Astrocyte (in vitro differentiated cells and primary cell): ENCODE results near the gene UNC5A. TPM values are rescaled to one million over a fixed set of nuclear protein-coding genes. Genes with fewer than 3 reads are reported as not detected.

ENCODE experiments used
- DNase-seq: peaks from one replicate; pipeline ENCODE4 v3.0.0-alpha.2; 2010; ENCODE audit warnings: low read depth
- FAIRE-seq: peaks from 2 replicates; lab custom pipeline; 2011; peaks lifted over from hg19 to GRCh38; lab: Jason Lieb, UNC
- H2AFZ ChIP-seq: 2 replicates; pipeline ENCODE4 v1.6.0; 2012; ENCODE audit warnings: low read depth, low read length, inconsistent platforms
- H3K27ac ChIP-seq: 2 replicates; pipeline ENCODE4 v1.5.1; 2011; ENCODE audit warnings: low read depth, low read length, inconsistent platforms
- H3K27me3 ChIP-seq: 2 replicates; pipeline ENCODE4 v1.6.0; 2011; ENCODE audit warnings: low read length, inconsistent platforms; ENCODE audit not compliant: insufficient read depth
- H3K36me3 ChIP-seq: 2 replicates; pipeline ENCODE4 v1.5.1; 2011; ENCODE audit warnings: low read length, inconsistent platforms; ENCODE audit not compliant: insufficient read depth
- H3K4me1 ChIP-seq: 2 replicates; pipeline ENCODE4 v1.5.1; 2011; ENCODE audit warnings: low read length, inconsistent platforms; ENCODE audit not compliant: insufficient read depth
- H3K4me2 ChIP-seq: 2 replicates; pipeline ENCODE4 v1.6.0; 2012; ENCODE audit warnings: low read length, inconsistent platforms
- H3K4me3 ChIP-seq: 2 replicates; pipeline ENCODE4 v1.5.1; 2011; ENCODE audit warnings: low read depth, mild to moderate bottlenecking, low read length, inconsistent platforms; ENCODE audit not compliant: insufficient read depth
- H3K79me2 ChIP-seq: 2 replicates; pipeline ENCODE4 v1.6.0; 2012; ENCODE audit warnings: mild to moderate bottlenecking, low read length, inconsistent platforms; ENCODE audit not compliant: insufficient read depth
- H3K9ac ChIP-seq: 2 replicates; pipeline ENCODE4 v1.6.0; 2012; ENCODE audit warnings: mild to moderate bottlenecking, low read length, inconsistent platforms
- H3K9me3 ChIP-seq: 2 replicates; pipeline ENCODE4 v1.5.1; 2012; ENCODE audit warnings: low read depth, mild to moderate bottlenecking, low read length, inconsistent platforms; ENCODE audit not compliant: insufficient read depth
- H4K20me1 ChIP-seq: 2 replicates; pipeline ENCODE4 v1.6.0; 2012; ENCODE audit warnings: low read length, inconsistent platforms; ENCODE audit not compliant: insufficient read depth
- H3K27ac Mint-ChIP-seq: one replicate; pipeline ENCODE4 v1.8.0; 2021; ENCODE audit warnings: mild to moderate bottlenecking, mixed read lengths; ENCODE audit not compliant: unreplicated experiment
- H3K27me3 Mint-ChIP-seq: one replicate; pipeline ENCODE4 v1.8.0; 2021; ENCODE audit warnings: low read depth, mixed read lengths; ENCODE audit not compliant: unreplicated experiment
- H3K36me3 Mint-ChIP-seq: one replicate; pipeline ENCODE4 v1.8.0; 2021; ENCODE audit warnings: low read depth, mixed read lengths; ENCODE audit not compliant: unreplicated experiment
- H3K4me1 Mint-ChIP-seq: one replicate; pipeline ENCODE4 v1.8.0; 2021; ENCODE audit warnings: low read depth, mixed read lengths; ENCODE audit not compliant: unreplicated experiment
- H3K4me3 Mint-ChIP-seq: one replicate; pipeline ENCODE4 v1.8.0; 2021; ENCODE audit warnings: mild to moderate bottlenecking, moderate library complexity, mixed read lengths; ENCODE audit not compliant: unreplicated experiment
- H3K9me3 Mint-ChIP-seq: one replicate; pipeline ENCODE4 v1.8.0; 2021; ENCODE audit warnings: mild to moderate bottlenecking, mixed read lengths; ENCODE audit not compliant: unreplicated experiment
- EZH2 ChIP-seq: IDR thresholded peaks from 2 replicates; pipeline ENCODE4 v1.6.1; 2012; ENCODE audit warnings: mild to moderate bottlenecking, low read length, inconsistent platforms; ENCODE audit not compliant: insufficient read depth
- total RNA-seq: library from RNA; stranded (reverse); gene quantifications from 2 replicates; pipeline ENCODE4 v1.2.1, GENCODE V29; 2021
- TF ChIP-seq, protein P1 (sequence below): IDR thresholded peaks from 2 replicates; pipeline ENCODE4 v1.5.1; 2011; ENCODE audit warnings: low read depth, mild to moderate bottlenecking, inconsistent platforms, low read length, moderate library complexity; ENCODE audit not compliant: insufficient read depth

Gene UNC5A
- total RNA-seq, 1 donor from 2014 or later, result 0.70 TPM

DNA sequence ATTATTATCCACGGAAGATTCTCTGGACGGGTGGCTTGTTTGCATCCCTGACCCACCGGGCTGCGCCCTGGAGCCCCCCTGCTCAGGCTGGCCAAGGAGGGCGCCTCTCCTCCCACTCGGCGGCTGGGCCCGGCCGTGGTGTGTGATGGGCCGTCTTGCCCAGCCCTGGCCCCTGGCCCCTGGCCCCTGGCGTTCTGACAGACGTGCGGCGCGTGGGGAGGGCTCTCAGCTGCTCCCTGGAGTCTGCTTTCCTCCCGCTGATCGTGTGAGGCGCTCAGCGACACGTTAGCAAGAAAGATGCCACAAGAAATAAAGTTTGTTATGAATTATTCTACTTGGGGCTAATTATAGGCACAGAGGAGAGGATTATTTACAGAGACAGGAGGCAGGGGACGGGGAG, 33.3 kb downstream of the UNC5A start:
- Histone ChIP-seq H3K27me3 (peaks cover 13% of the 10 kb centered on the region), H3K4me2 (no peak overlapping the region), H3K4me3 (no peak overlapping the region), H3K27ac (no peak overlapping the region), H3K36me3 (no peaks in the 10 kb centered on the region), H4K20me1 (no peaks in the 10 kb centered on the region), H3K79me2 (no peaks in the 10 kb centered on the region), H3K4me1 (no peaks in the 10 kb centered on the region), H3K9me3 (no peaks in the 10 kb centered on the region), H3K9ac (no peak overlapping the region), H2AFZ (no peak overlapping the region)
- TF ChIP-seq, protein P1, sequence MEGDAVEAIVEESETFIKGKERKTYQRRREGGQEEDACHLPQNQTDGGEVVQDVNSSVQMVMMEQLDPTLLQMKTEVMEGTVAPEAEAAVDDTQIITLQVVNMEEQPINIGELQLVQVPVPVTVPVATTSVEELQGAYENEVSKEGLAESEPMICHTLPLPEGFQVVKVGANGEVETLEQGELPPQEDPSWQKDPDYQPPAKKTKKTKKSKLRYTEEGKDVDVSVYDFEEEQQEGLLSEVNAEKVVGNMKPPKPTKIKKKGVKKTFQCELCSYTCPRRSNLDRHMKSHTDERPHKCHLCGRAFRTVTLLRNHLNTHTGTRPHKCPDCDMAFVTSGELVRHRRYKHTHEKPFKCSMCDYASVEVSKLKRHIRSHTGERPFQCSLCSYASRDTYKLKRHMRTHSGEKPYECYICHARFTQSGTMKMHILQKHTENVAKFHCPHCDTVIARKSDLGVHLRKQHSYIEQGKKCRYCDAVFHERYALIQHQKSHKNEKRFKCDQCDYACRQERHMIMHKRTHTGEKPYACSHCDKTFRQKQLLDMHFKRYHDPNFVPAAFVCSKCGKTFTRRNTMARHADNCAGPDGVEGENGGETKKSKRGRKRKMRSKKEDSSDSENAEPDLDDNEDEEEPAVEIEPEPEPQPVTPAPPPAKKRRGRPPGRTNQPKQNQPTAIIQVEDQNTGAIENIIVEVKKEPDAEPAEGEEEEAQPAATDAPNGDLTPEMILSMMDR, result no peak
- no peak for TF ChIP-seq EZH2
- H3K27me3 Mint-ChIP-seq, result peaks cover 47% of the 10 kb centered on the region
- FAIRE-seq (no peak), DNase-seq (no peak)
- H3K27ac Mint-ChIP-seq, result no peak overlapping the region
- peaks cover 4% of the 10 kb centered on the region for H3K9me3 Mint-ChIP-seq
- H3K4me1 Mint-ChIP-seq, result peaks cover 3% of the 10 kb centered on the region
- no peak overlapping the region for H3K4me3 Mint-ChIP-seq
- H3K36me3 Mint-ChIP-seq, result peaks cover 3% of the 10 kb centered on the region

DNA sequence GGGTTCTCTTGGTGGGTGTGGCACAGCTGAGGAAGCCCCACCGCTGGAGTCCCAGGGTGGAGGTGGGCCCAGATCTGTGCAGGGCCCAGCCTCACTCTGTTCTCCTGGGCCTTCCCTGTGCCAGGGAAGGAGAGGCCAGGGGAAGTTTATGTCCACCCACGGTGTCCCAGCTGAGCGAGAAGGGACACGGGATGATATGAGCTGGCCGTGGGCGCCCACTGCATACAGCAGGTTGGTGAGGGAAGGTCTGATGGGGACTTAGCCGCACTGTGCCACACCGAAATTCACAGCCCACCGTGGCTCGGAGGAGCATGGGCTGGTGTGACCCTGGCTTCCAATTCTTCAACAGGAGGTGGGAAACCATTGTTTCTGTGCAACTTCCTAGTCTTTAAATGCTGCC, 33.9 kb downstream of the UNC5A start:
- Mint-ChIP-seq H3K27ac (no peak overlapping the region), H3K27me3 (peaks cover 45% of the 10 kb centered on the region), H3K9me3 (peaks cover 4% of the 10 kb centered on the region), H3K4me3 (no peak overlapping the region), H3K36me3 (peaks cover 3% of the 10 kb centered on the region), H3K4me1 (peaks cover 3% of the 10 kb centered on the region)
- Histone ChIP-seq H2AFZ (no peak overlapping the region), H3K4me1 (no peaks in the 10 kb centered on the region), H4K20me1 (no peaks in the 10 kb centered on the region), H3K27ac (no peak overlapping the region), H3K9me3 (no peaks in the 10 kb centered on the region), H3K4me2 (no peak overlapping the region), H3K9ac (no peak overlapping the region), H3K27me3 (peaks cover 13% of the 10 kb centered on the region), H3K4me3 (no peak overlapping the region), H3K36me3 (no peaks in the 10 kb centered on the region), H3K79me2 (no peaks in the 10 kb centered on the region)
- TF ChIP-seq, protein P1, result no peak
- TF ChIP-seq EZH2, result no peak
- FAIRE-seq (no peak), DNase-seq (no peak)

DNA sequence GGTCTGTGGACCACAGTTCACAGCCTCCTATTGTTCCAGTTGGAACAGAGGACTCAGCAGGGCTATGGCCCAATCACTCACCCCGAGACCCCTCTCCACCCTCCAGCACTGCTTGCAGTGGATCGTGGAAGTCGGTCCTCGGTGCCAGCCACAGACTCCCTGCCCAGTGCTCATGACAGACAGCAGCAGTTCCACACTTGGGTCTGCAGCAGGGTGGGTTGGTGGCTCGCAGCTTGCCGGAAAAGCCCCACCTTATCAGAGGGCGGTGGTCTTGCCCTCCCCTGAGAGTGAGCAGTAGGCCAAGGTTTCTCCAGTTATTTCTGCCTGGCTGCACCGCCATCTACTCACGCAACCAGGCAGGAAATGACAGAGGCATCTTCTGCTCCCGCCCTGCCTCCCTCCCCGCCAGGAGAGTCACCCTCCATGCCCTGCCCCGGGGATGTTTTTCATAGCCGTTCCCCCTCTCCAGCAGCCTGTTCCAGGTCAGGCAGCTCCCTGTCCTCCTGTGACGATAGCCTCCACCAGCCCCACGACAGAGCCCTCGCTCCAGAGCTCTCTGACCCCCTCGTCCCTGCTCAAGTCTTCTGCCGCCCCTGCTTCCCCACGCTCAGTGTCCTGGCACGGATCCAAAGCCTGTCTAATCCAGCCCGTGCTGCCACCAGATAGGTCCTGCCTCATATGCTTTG, 34.5 kb downstream of the UNC5A start:
- no peak overlapping the region for H3K4me3 Mint-ChIP-seq
- Histone ChIP-seq H3K36me3 (no peaks in the 10 kb centered on the region), H3K4me3 (no peak overlapping the region), H2AFZ (no peak overlapping the region), H3K79me2 (no peaks in the 10 kb centered on the region), H3K9ac (no peak overlapping the region), H3K27ac (no peak overlapping the region), H3K4me2 (peak overlapping the region; percentile 48), H3K4me1 (no peaks in the 10 kb centered on the region), H3K9me3 (no peaks in the 10 kb centered on the region), H4K20me1 (no peaks in the 10 kb centered on the region), H3K27me3 (peaks cover 13% of the 10 kb centered on the region)
- no peak overlapping the region for H3K27ac Mint-ChIP-seq
- FAIRE-seq, result no peak
- peaks cover 3% of the 10 kb centered on the region for H3K4me1 Mint-ChIP-seq
- no peak for DNase-seq
- no peak for TF ChIP-seq EZH2
- TF ChIP-seq, protein P1, result no peak
- peaks cover 4% of the 10 kb centered on the region for H3K9me3 Mint-ChIP-seq
- H3K36me3 Mint-ChIP-seq, result peaks cover 3% of the 10 kb centered on the region
- peaks cover 43% of the 10 kb centered on the region for H3K27me3 Mint-ChIP-seq
